HEK293 (cell line): ENCODE results near the gene FNIP1.

Experiments used
- ZNF121 ChIP-seq: fragments of 450-650 bp; formaldehyde crosslinking; IDR thresholded peaks from 2 replicates; pipeline ENCODE4 v1.5.1; 2016; ENCODE audit warnings: missing biosample characterization, missing genetic modification characterization
- ZNF146 ChIP-seq: fragments of 450-650 bp; formaldehyde crosslinking; IDR thresholded peaks from 2 replicates; pipeline ENCODE4 v1.5.1; 2016; ENCODE audit warnings: missing biosample characterization, missing genetic modification characterization
- ZNF274 ChIP-seq, 2 experiments: fragments of 200-500 bp in 1 of 2; fragments of 450-650 bp in 1 of 2; sonication (Bioruptor generic) in 1 of 2; formaldehyde crosslinking in 1 of 2; IDR thresholded peaks; 2 replicates each; pipeline versions ENCODE4 v1.5.1 to v1.6.1; 2014 to 2016; ENCODE audit warnings: borderline replicate concordance in 1 of 2, inconsistent platforms in 1 of 2, low read length in 1 of 2, missing biosample characterization in 1 of 2, missing genetic modification characterization in 1 of 2
- TF ChIP-seq, protein P1 (sequence below): fragments of 450-650 bp; formaldehyde crosslinking; IDR thresholded peaks from 2 replicates; pipeline ENCODE4 v1.5.1; 2016; ENCODE audit warnings: missing biosample characterization, missing genetic modification characterization
- TF ChIP-seq, protein P2 (sequence below): fragments of 450-650 bp; formaldehyde crosslinking; IDR thresholded peaks from 2 replicates; pipeline ENCODE4 v1.5.1; 2017; ENCODE audit warnings: missing biosample characterization, missing genetic modification characterization
- TF ChIP-seq, protein P3 (sequence below): fragments of 450-650 bp; formaldehyde crosslinking; IDR thresholded peaks from 2 replicates; pipeline ENCODE4 v1.5.1; 2016; ENCODE audit warnings: missing biosample characterization, missing genetic modification characterization

DNA sequence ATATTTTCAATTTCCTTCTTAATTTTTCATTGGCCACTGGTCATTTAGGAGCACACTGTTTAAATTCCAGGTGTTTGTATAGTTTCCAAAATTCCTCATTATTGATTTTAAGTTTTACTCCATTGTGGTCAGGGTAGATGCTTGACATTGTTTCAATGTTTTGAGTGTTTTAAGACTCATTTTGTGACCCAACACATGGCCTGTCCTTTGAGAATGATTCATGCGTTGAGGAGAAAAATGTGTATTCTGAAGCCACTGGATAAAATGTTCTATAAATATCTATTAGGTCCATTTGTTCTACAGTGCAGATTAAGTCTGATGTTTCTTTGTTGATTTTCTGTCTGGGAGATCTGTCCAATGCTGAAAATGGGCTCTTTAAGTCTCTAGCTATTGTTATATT, 24.4 kb upstream of the FNIP1 start:
- TF ChIP-seq ZNF146 (tag by site-specific recombination): no peak
- TF ChIP-seq, protein P1, sequence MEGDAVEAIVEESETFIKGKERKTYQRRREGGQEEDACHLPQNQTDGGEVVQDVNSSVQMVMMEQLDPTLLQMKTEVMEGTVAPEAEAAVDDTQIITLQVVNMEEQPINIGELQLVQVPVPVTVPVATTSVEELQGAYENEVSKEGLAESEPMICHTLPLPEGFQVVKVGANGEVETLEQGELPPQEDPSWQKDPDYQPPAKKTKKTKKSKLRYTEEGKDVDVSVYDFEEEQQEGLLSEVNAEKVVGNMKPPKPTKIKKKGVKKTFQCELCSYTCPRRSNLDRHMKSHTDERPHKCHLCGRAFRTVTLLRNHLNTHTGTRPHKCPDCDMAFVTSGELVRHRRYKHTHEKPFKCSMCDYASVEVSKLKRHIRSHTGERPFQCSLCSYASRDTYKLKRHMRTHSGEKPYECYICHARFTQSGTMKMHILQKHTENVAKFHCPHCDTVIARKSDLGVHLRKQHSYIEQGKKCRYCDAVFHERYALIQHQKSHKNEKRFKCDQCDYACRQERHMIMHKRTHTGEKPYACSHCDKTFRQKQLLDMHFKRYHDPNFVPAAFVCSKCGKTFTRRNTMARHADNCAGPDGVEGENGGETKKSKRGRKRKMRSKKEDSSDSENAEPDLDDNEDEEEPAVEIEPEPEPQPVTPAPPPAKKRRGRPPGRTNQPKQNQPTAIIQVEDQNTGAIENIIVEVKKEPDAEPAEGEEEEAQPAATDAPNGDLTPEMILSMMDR (tag by site-specific recombination): no peak
- TF ChIP-seq ZNF274 (IDR thresholded peaks at IDR 0.05; ENCODE audit: low read length): no peak
- no peak for TF ChIP-seq ZNF274 (tag by site-specific recombination; IDR thresholded peaks at IDR 0.05; ENCODE audit: borderline replicate concordance)
- TF ChIP-seq, protein P2, sequence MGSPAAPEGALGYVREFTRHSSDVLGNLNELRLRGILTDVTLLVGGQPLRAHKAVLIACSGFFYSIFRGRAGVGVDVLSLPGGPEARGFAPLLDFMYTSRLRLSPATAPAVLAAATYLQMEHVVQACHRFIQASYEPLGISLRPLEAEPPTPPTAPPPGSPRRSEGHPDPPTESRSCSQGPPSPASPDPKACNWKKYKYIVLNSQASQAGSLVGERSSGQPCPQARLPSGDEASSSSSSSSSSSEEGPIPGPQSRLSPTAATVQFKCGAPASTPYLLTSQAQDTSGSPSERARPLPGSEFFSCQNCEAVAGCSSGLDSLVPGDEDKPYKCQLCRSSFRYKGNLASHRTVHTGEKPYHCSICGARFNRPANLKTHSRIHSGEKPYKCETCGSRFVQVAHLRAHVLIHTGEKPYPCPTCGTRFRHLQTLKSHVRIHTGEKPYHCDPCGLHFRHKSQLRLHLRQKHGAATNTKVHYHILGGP (tag by site-specific recombination): no peak
- TF ChIP-seq ZNF121 (tag by site-specific recombination): no peak
- TF ChIP-seq, protein P3, sequence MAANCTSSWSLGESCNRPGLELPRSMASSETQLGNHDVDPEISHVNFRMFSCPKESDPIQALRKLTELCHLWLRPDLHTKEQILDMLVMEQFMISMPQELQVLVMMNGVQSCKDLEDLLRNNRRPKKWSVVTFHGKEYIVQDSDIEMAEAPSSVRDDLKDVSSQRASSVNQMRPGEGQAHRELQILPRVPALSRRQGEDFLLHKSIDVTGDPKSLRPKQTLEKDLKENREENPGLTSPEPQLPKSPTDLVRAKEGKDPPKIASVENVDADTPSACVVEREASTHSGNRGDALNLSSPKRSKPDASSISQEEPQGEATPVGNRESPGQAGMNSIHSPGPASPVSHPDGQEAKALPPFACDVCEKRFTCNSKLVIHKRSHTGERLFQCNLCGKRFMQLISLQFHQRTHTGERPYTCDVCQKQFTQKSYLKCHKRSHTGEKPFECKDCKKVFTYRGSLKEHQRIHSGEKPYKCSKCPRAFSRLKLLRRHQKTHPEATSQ (tag by site-specific recombination): no peak
